ENCODE measurements around the gene PFKM.

PFKM gene

GRCh38 chr12:48187916-48188695 lies 68.9 kb downstream of the PFKM start:
- no peak for DNase-seq (ENCODE audit: low spot score)

GRCh38 chr12:48189331-48190125 lies 70.4 kb downstream of the PFKM start:
- peak; percentile 77 for DNase-seq (ENCODE audit: low spot score)

GRCh38 chr12:48191096-48191495 lies 71.9 kb downstream of the PFKM start:
- no peak for DNase-seq (ENCODE audit: low spot score)

GRCh38 chr12:48192861-48193260 lies 73.7 kb downstream of the PFKM start:
- DNase-seq (ENCODE audit: low spot score): no peak

GRCh38 chr12:48193623-48194022 lies 74.5 kb downstream of the PFKM start:
- no peak for DNase-seq (ENCODE audit: low spot score)

GRCh38 chr12:48194799-48195201 lies 75.6 kb downstream of the PFKM start:
- no peak for DNase-seq (ENCODE audit: low spot score)
